ENCODE results near the gene COMMD1.
"Not testable (repeated sequence)": the region's sequence is repeated elsewhere in the genome, so short reads cannot be mapped to it uniquely, and the experiment has no call there.

Gene COMMD1

GRCh38 chr2:62000538-62000937 lies 95.1 kb downstream of the COMMD1 start:
- DNase-seq (ENCODE audit: low read depth), result no peak
- TF ChIP-seq, protein P1, sequence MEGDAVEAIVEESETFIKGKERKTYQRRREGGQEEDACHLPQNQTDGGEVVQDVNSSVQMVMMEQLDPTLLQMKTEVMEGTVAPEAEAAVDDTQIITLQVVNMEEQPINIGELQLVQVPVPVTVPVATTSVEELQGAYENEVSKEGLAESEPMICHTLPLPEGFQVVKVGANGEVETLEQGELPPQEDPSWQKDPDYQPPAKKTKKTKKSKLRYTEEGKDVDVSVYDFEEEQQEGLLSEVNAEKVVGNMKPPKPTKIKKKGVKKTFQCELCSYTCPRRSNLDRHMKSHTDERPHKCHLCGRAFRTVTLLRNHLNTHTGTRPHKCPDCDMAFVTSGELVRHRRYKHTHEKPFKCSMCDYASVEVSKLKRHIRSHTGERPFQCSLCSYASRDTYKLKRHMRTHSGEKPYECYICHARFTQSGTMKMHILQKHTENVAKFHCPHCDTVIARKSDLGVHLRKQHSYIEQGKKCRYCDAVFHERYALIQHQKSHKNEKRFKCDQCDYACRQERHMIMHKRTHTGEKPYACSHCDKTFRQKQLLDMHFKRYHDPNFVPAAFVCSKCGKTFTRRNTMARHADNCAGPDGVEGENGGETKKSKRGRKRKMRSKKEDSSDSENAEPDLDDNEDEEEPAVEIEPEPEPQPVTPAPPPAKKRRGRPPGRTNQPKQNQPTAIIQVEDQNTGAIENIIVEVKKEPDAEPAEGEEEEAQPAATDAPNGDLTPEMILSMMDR (conservative IDR thresholded peaks at IDR 0.05; ENCODE audit: low read depth, low read length), result no peak
- H3K4me3 ChIP-seq (ENCODE audit: low read length), result no peak overlapping the region

DNA sequence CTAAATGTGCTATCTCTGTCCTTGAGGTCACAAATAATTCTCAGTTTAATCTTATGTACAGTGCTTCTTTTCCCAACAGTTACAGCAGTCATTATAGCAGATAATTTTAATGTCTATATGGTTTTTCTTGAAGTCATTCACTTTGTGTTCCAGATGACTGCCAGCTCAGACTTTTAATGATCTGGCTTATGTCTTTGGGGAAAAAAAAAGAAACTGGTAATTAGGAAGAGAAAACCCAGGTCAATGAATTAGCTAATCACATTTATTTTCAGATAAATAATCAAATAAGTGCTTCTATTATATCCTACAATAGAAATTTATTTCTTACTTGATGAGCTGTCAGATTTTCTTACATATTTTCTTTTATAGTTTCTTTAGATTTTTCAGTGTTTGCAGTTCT lies 96.0 kb downstream of the COMMD1 start:
- TF ChIP-seq, protein P1 (conservative IDR thresholded peaks at IDR 0.05; ENCODE audit: low read depth, low read length), result no peak
- H3K4me3 ChIP-seq (ENCODE audit: low read length), result no peak overlapping the region
- DNase-seq (ENCODE audit: low read depth), result no peak

DNA sequence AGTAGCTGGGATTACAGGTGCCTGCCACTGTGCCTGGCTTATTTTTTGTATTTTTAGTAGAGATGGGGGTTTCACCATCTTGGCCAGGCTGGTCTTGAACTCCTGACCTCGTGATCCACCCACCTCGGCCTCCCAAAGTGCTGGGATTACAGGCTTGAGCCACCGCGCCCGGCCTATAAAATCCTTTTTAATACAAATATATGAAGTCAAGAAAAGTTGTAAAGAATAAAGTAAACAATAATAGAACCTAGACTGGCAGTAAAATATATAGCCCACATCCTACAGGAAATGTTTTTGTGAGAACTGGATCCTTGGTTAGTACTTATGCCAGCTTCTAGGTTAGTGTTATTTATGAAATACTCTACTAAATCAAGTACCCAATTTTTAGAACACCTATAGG lies 99.0 kb downstream of the COMMD1 start:
- H3K4me3 ChIP-seq (ENCODE audit: low read length), result not testable (repeated sequence)

GRCh38 chr2:62007555-62007954 lies 102.1 kb downstream of the COMMD1 start:
- TF ChIP-seq, protein P1 (conservative IDR thresholded peaks at IDR 0.05; ENCODE audit: low read depth, low read length), result no peak
- DNase-seq (ENCODE audit: low read depth), result no peak
- H3K4me3 ChIP-seq (ENCODE audit: low read length), result no peak overlapping the region

More for the DNA sequence above, 99.0 kb downstream of the COMMD1 start:
- not testable (repeated sequence) for DNase-seq (ENCODE audit: low read depth)

DNA sequence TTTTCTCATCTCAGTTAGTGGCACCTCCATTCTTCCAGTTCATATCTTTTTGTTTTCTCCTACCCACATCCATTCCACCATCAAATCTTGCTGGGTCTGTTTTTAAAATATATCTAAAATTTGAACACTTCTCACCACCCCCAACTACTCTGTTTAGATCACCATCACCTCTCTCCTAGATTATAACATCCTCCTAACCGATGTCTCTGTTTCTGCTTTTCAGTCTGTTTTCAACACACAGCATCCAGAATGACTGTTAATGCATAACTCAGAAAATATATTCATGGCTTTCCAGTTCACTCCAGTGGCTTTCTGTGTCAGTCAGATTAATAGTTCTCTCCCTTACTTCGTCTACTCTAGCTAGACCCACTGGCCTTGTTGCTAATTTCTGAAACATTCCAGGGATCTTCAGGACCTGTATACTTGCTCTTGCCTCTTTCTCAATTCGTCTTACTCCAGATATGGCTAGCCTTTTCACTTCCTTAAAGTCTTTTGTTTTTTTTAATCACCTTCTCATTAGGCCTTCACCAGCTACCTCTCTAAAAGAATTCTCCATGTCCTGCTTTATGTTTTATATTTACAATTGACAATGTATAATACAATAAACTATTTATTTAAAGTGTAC lies 105.3 kb downstream of the COMMD1 start:
- no peak overlapping the region for H3K4me3 ChIP-seq (ENCODE audit: low read length)
- no peak for DNase-seq (ENCODE audit: low read depth)
- TF ChIP-seq, protein P1 (conservative IDR thresholded peaks at IDR 0.05; ENCODE audit: low read depth, low read length), result no peak

DNA sequence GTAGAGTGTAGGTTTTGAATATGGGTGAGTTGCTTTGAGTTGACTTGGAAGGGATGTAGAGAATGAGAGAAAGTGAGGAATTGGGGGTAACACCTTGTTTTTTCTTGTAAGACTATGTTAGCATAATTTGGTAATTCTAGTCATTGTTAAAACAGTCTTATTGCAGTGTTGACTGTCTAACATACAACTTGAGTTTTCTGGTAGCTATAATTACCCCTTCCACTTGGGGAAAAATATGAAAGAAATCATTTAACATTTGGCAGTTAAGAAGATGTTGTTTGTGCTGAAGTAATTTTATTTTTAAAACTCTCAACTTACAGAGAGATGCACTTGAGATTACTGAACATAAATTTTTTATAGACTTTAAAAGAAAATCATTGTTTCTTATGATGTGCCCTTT lies 108.2 kb downstream of the COMMD1 start:
- H3K4me3 ChIP-seq (ENCODE audit: low read length), result no peak overlapping the region
- no peak for DNase-seq (ENCODE audit: low read depth)
- TF ChIP-seq, protein P1 (conservative IDR thresholded peaks at IDR 0.05; ENCODE audit: low read depth, low read length), result no peak

DNA sequence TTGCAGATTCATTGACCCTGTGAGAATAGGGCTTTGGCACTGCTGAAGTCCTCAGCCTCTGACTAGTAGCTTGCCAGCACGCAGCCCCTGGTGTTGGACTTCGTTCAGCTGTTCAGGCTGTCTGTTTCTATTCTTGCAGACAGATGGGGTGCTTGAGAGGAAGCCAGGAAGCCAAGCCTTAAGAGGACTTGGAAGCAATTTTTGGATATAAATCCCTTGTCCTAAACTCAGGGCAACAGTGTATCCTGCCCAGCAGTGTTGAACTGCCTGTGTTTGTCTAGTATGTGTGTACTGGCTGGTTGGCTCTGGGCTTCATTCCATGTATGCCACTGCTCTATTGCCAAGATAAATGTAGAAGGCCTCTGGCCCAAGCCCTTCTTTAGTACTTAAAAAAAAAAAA lies 108.6 kb downstream of the COMMD1 start:
- TF ChIP-seq, protein P1 (conservative IDR thresholded peaks at IDR 0.05; ENCODE audit: low read depth, low read length), result peak; percentile 13
- DNase-seq (ENCODE audit: low read depth), result no peak
- no peak overlapping the region for H3K4me3 ChIP-seq (ENCODE audit: low read length)

All from retinal pigment epithelial cell (primary cell).